Vagina (tissue), 2 donors: ENCODE measurements around the gene SLC22A12. TPM values are rescaled to one million over a fixed set of nuclear protein-coding genes. Genes with fewer than 3 reads are reported as not detected.

Source experiments
- DNase-seq, 2 donors: peaks; one replicate each; pipeline ENCODE4 v3.0.0-alpha.2; 2017; ENCODE audit errors: extremely low spot score in 2 of 2
- H3K27ac ChIP-seq: fragments of 200-600 bp; sonication (generic); one replicate; pipeline ENCODE4 v1.5.1; 2019
- H3K27me3 ChIP-seq: fragments of 200-600 bp; sonication (generic); one replicate; pipeline ENCODE4 v1.5.1; 2019
- H3K36me3 ChIP-seq, 2 donors: fragments of 200-600 bp; sonication (generic); one replicate each; pipeline ENCODE4 v1.5.1; 2017 to 2019
- H3K4me1 ChIP-seq: fragments of 200-600 bp; sonication (generic); one replicate; pipeline ENCODE4 v1.5.1; 2019
- H3K4me3 ChIP-seq, 2 donors: fragments of 200-600 bp; sonication (generic); 1 replicate in 1 of 2; 2 replicates in 1 of 2; pipeline ENCODE4 v1.5.1; 2016 to 2019
- H3K9me3 ChIP-seq: fragments of 200-600 bp; sonication (generic); one replicate; pipeline ENCODE4 v1.5.1; 2019
- CTCF ChIP-seq, 3 experiments: fragments of 450-650 bp in 2 of 3; fragments of 200-600 bp in 1 of 3; sonication (generic) in 1 of 3; IDR thresholded peaks; one replicate each; pipeline ENCODE4 v1.5.1; 2017 to 2019; ENCODE audit warnings: antibody characterized with exemption in 3 of 3, mild to moderate bottlenecking in 2 of 3, moderate library complexity in 2 of 3
- POLR2A ChIP-seq, 2 donors: fragments of 450-650 bp; IDR thresholded peaks; one replicate each; pipeline ENCODE4 v1.6.1; 2017; ENCODE audit warnings: antibody characterized with exemption in 2 of 2, mild to moderate bottlenecking in 2 of 2, moderate library complexity in 2 of 2
- POLR2AphosphoS5 ChIP-seq, 2 donors: sonication (generic); formaldehyde crosslinking; IDR thresholded peaks; one replicate each; pipeline ENCODE4 v1.9.0; 2017; ENCODE audit warnings: antibody characterized with exemption in 2 of 2, mild to moderate bottlenecking in 2 of 2, low read depth in 1 of 2; ENCODE audit not compliant: insufficient read depth in 1 of 2
- intact Hi-C: fragments of 100-400 bp; cut with DNase I; formaldehyde crosslinking; loops from one replicate; pipeline ENCODE4 v1.15.1; 2023
- total RNA-seq: library from RNA; depleted of rRNA; stranded (reverse); fragments of >200 nt; gene quantifications from one replicate; pipeline ENCODE4 v1.2.3, GENCODE V29; 2016

SLC22A12 gene
- total RNA-seq, 1 donor from 2014 or later: not detected

DNA sequence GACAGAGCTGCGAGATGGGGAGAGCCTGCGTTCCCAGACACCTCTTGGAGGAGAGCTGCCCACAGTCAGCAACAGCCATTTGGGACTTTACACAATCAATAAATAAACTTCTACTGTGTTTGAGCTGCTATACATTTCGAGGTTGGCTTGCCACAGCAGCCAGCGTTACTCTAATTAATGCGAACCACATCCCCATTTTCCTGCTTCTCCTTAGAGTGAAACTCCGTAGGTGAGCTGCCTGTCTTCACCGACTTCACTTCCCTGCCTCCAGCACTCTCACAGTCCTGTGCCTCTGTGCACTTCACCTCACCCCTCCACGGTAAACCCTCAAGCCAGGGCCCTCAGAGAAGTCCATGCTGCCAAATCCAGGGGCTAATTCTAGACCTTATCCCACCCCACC is 5.9 kb upstream of the SLC22A12 start:
- Histone ChIP-seq H3K27me3 (no peaks in the 10 kb centered on the region), H3K36me3 (no peaks in the 10 kb centered on the region), H3K27ac (no peak overlapping the region), H3K4me3 (no peak overlapping the region), H3K4me1 (no peaks in the 10 kb centered on the region), H3K9me3 (no peaks in the 10 kb centered on the region)
- no peak for DNase-seq
- TF ChIP-seq CTCF (IDR thresholded peaks at IDR 0.05) (no peak), POLR2A (IDR thresholded peaks at IDR 0.05) (no peak), POLR2AphosphoS5 (IDR thresholded peaks at IDR 0.05; ENCODE audit: insufficient read depth in 1 of 2, low read depth in 1 of 2) (no peak)
- intact Hi-C loops: no loop called here

- Histone ChIP-seq H3K4me1 (no peaks in the 10 kb centered on the region), H3K36me3 (no peaks in the 10 kb centered on the region), H3K27ac (no peak overlapping the region), H3K27me3 (no peaks in the 10 kb centered on the region), H3K4me3 (no peak overlapping the region), H3K9me3 (no peaks in the 10 kb centered on the region)
- TF ChIP-seq POLR2AphosphoS5 (IDR thresholded peaks at IDR 0.05; ENCODE audit: insufficient read depth in 1 of 2, low read depth in 1 of 2): no peak
- TF ChIP-seq POLR2A (IDR thresholded peaks at IDR 0.05): no peak
- no peak for TF ChIP-seq CTCF (IDR thresholded peaks at IDR 0.05)
- no peak for DNase-seq
- intact Hi-C loops: no loop called here
Measured at GRCh38 chr11:64586366-64586765, 4.7 kb upstream of the SLC22A12 start.

DNA sequence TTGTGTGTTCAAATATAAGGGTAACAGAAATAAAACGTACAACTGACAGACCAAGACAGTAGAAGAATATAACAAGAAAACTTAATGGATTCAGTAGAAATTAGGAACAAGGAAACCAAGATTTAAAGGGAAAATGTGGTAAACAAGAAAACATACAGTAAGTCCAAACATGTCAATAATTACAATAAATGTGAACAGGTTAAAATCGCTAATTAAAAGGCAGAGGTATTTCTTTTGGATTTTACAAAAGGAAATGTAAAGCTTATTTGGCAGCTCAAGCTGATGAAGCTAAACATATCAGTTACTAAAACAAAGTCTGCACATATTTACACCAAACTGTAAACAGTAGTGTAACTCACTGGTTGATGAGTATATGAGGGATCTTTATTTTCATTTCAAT is 2.3 kb upstream of the SLC22A12 start:
- no peak overlapping the region for H3K27ac ChIP-seq
- no peaks in the 10 kb centered on the region for H3K27me3 ChIP-seq
- no peaks in the 10 kb centered on the region for H3K4me1 ChIP-seq
- no peak overlapping the region for H3K4me3 ChIP-seq
- no peaks in the 10 kb centered on the region for H3K9me3 ChIP-seq
- intact Hi-C loops: no loop called here
- H3K36me3 ChIP-seq: no peaks in the 10 kb centered on the region
- TF ChIP-seq CTCF (IDR thresholded peaks at IDR 0.05): no peak
- no peak for TF ChIP-seq POLR2AphosphoS5 (IDR thresholded peaks at IDR 0.05; ENCODE audit: insufficient read depth in 1 of 2, low read depth in 1 of 2)
- TF ChIP-seq POLR2A (IDR thresholded peaks at IDR 0.05): no peak
- DNase-seq: no peak

DNA sequence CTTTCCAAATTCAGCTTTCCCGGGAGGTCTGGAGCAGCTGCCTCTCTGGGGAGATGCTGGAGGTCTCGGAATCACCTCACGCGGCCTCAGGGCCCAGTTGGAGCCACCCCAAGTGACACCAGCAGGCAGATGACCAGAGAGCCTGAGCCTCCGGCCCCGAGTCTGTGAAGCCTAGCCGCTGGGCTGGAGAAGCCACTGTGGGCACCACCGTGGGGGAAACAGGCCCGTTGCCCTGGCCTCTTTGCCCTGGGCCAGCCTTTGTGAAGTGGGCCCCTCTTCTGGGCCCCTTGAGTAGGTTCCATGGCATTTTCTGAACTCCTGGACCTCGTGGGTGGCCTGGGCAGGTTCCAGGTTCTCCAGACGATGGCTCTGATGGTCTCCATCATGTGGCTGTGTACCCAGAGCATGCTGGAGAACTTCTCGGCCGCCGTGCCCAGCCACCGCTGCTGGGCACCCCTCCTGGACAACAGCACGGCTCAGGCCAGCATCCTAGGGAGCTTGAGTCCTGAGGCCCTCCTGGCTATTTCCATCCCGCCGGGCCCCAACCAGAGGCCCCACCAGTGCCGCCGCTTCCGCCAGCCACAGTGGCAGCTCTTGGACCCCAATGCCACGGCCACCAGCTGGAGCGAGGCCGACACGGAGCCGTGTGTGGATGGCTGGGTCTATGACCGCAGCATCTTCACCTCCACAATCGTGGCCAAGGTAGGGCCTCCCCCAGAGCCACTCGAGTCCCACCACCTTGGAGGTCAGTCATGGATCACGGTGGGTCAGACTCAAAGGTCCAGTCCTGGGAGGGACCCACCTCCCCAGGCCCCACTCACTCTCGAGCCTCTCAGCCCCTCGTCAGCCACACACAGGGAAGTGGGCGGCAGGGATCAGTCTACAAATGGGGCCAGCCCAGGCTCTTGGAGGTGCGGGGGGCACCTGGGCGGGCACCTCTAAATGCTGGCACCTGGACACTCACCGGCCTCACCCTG is 525 bp downstream of the SLC22A12 start:
- intact Hi-C loops: no loop called here
- Histone ChIP-seq H3K27me3 (no peaks in the 10 kb centered on the region), H3K4me1 (no peaks in the 10 kb centered on the region), H3K9me3 (no peaks in the 10 kb centered on the region), H3K27ac (no peak overlapping the region), H3K4me3 (no peak overlapping the region), H3K36me3 (no peaks in the 10 kb centered on the region)
- no peak for TF ChIP-seq CTCF (IDR thresholded peaks at IDR 0.05)
- TF ChIP-seq POLR2A (IDR thresholded peaks at IDR 0.05): no peak
- no peak for TF ChIP-seq POLR2AphosphoS5 (IDR thresholded peaks at IDR 0.05; ENCODE audit: insufficient read depth in 1 of 2, low read depth in 1 of 2)
- no peak for DNase-seq

DNA sequence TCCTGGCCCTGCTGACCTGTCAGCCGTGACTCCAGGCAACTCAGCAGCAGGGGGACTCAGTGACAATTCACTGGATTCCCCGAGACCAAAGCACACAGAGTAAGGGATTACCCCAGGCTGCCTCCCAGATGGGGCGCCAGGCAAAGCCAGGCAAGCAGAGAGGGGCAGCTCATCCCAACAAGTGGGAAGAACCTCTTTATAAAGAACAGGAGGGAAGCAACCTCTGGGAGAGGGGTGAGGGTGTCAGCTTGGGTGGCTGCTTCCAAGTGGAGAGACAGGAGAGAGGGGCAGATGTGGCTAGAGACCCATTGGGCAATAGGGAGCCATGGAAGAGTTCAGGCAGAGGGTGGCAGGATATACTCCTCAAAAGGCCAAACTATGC is 1.2 kb downstream of the SLC22A12 start:
- no peak overlapping the region for H3K27ac ChIP-seq
- DNase-seq: no peak
- intact Hi-C loops: no loop called here
- TF ChIP-seq POLR2A (IDR thresholded peaks at IDR 0.05) (no peak), POLR2AphosphoS5 (IDR thresholded peaks at IDR 0.05; ENCODE audit: insufficient read depth in 1 of 2, low read depth in 1 of 2) (no peak), CTCF (IDR thresholded peaks at IDR 0.05) (no peak)
- H3K4me1 ChIP-seq: no peaks in the 10 kb centered on the region
- H3K4me3 ChIP-seq: no peak overlapping the region
- no peaks in the 10 kb centered on the region for H3K9me3 ChIP-seq
- H3K27me3 ChIP-seq: no peaks in the 10 kb centered on the region
- H3K36me3 ChIP-seq: no peaks in the 10 kb centered on the region
